Measurements from ENCODE around the gene NPHS1. TPM values are rescaled to one million over a fixed set of nuclear protein-coding genes. Genes with fewer than 3 reads are reported as not detected.

NPHS1 gene
- total RNA-seq, 2 donors from 2014 or later: not detected

GRCh38 chr19:35868172-35868822, 16.0 kb upstream of the NPHS1 start, which contains the start of gene APLP1:
Gene APLP1, plus strand, starts transcription at chr19:35868574. Its CDS starts 63 bp downstream, at chr19:35868637.
- H3K36me3 ChIP-seq: no peaks in the 10 kb centered on the region
- peak; percentile 67 for DNase-seq (ENCODE audit: low spot score)
- H3K9me3 ChIP-seq: no peaks in the 10 kb centered on the region
- H3K27me3 ChIP-seq: no peaks in the 10 kb centered on the region
- TF ChIP-seq CTCF (IDR thresholded peaks at IDR 0.05): no peak
- H3K27ac ChIP-seq: no peak within 1 kb of the TSS
- peaks cover 0 to 26% of the 10 kb centered on the region in 2 donors for H3K4me1 ChIP-seq
- H3K4me3 ChIP-seq: peak within 1 kb of the TSS; percentile 37 to 64

- peaks cover 0 to 8% of the 10 kb centered on the region in 2 donors for H3K27me3 ChIP-seq
- TF ChIP-seq CTCF (IDR thresholded peaks at IDR 0.05): no peak
- DNase-seq (ENCODE audit: low spot score): no peak
These were observed 10.7 kb upstream of the NPHS1 start for GRCh38 chr19:35863018-35863417.

GRCh38 chr19:35862528-35862927, 10.2 kb upstream of the NPHS1 start:
- Histone ChIP-seq H3K9me3 (no peaks in the 10 kb centered on the region), H3K4me1 (no peaks in the 10 kb centered on the region), H3K27me3 (peaks cover 0 to 8% of the 10 kb centered on the region in 2 donors), H3K4me3 (no peak overlapping the region), H3K27ac (no peak overlapping the region), H3K36me3 (no peaks in the 10 kb centered on the region)
- TF ChIP-seq CTCF (IDR thresholded peaks at IDR 0.05): no peak
- DNase-seq (ENCODE audit: low spot score): no peak

More at GRCh38 chr19:35863018-35863417, 10.7 kb upstream of the NPHS1 start:
- no peaks in the 10 kb centered on the region for H3K36me3 ChIP-seq
- no peak overlapping the region for H3K4me3 ChIP-seq
- H3K27ac ChIP-seq: no peak overlapping the region
- no peaks in the 10 kb centered on the region for H3K9me3 ChIP-seq
- peaks cover 0 to 2% of the 10 kb centered on the region in 2 donors for H3K4me1 ChIP-seq

- no peak for DNase-seq (ENCODE audit: low spot score)
- H3K4me3 ChIP-seq: no peak overlapping the region
- peaks cover 0 to 8% of the 10 kb centered on the region in 2 donors for H3K27me3 ChIP-seq
- H3K4me1 ChIP-seq: peaks cover 0 to 8% of the 10 kb centered on the region in 2 donors
- no peaks in the 10 kb centered on the region for H3K9me3 ChIP-seq
- H3K27ac ChIP-seq: no peak overlapping the region
- TF ChIP-seq CTCF (IDR thresholded peaks at IDR 0.05): no peak
- H3K36me3 ChIP-seq: no peaks in the 10 kb centered on the region
These were observed 9.4 kb upstream of the NPHS1 start for GRCh38 chr19:35861640-35862160.

GRCh38 chr19:35860818-35861639, 8.7 kb upstream of the NPHS1 start:
- peaks cover 3 to 11% of the 10 kb centered on the region in 2 donors for H3K27me3 ChIP-seq
- DNase-seq (ENCODE audit: low spot score): no peak
- no peak for TF ChIP-seq CTCF (IDR thresholded peaks at IDR 0.05)
- H3K36me3 ChIP-seq: no peaks in the 10 kb centered on the region
- H3K4me1 ChIP-seq: peaks cover 0 to 15% of the 10 kb centered on the region in 2 donors
- no peak overlapping the region for H3K4me3 ChIP-seq
- H3K27ac ChIP-seq: no peak overlapping the region
- no peaks in the 10 kb centered on the region for H3K9me3 ChIP-seq
